ENCODE data around the gene TMEM218.

DNA sequence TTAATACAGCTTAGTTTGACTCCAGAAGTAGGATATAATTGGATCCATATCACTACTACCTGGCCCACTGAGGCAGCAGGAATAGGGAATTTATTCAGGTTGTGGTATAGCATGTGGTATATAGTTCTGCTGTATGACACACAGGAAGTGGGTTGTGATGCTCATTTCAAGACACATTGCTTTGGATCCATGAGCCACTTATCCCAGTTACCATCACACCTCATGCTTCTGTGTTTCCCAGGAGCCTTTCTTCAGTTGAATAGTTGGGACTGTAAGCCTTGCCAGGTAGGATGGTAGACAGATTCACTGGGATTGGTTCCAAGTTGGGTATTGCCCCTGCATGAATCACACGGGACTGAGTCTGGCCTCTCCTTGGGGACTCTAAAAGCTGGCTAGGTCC is 58.3 kb downstream of the TMEM218 start:
- TF ChIP-seq EP300 (IDR thresholded peaks at IDR 0.05) (no peak), CTCF (IDR thresholded peaks at IDR 0.05) (no peak)
